Nephron (organoid): ENCODE measurements around the gene SLC6A6.

Experiments
- H3K27ac Mint-ChIP-seq, 3 experiments: 2 replicates each; pipeline ENCODE4 v1.8.0; 2020; ENCODE audit warnings: mixed read lengths in 3 of 3, mild to moderate bottlenecking in 2 of 3, moderate library complexity in 1 of 3
- H3K27me3 Mint-ChIP-seq: 2 replicates; pipeline ENCODE4 v1.8.0; 2021; ENCODE audit warnings: low read depth, mild to moderate bottlenecking, moderate library complexity, mixed read lengths
- H3K36me3 Mint-ChIP-seq: 2 replicates; pipeline ENCODE4 v1.8.0; 2020; ENCODE audit warnings: low read depth, mixed read lengths
- H3K4me1 Mint-ChIP-seq: 2 replicates; pipeline ENCODE4 v1.8.0; 2020; ENCODE audit warnings: mixed read lengths
- H3K4me3 Mint-ChIP-seq, 3 experiments: 2 replicates each; pipeline ENCODE4 v1.8.0; 2020; ENCODE audit warnings: mild to moderate bottlenecking in 3 of 3, mixed read lengths in 3 of 3, moderate library complexity in 2 of 3
- H3K9me3 Mint-ChIP-seq: 2 replicates; pipeline ENCODE4 v1.8.0; 2020; ENCODE audit warnings: mixed read lengths
- CTCF ChIP-seq, 3 experiments: fragments of 200-600 bp; sonication (generic); IDR thresholded peaks; one replicate each; pipeline ENCODE4 v1.5.0; 2021; ENCODE audit warnings: antibody characterized with exemption in 3 of 3; ENCODE audit not compliant: unreplicated experiment in 3 of 3

SLC6A6 gene

GRCh38 chr3:14397046-14397445, 5.4 kb upstream of the SLC6A6 start:
- Mint-ChIP-seq H3K27me3 (peaks cover 33% of the 10 kb centered on the region), H3K9me3 (no peaks in the 10 kb centered on the region)

GRCh38 chr3:14397531-14397930, 4.9 kb upstream of the SLC6A6 start:
- Mint-ChIP-seq H3K9me3 (no peaks in the 10 kb centered on the region), H3K27ac (peak overlapping the region in 2 of 3 experiments; percentile 14 to 30), H3K36me3 (no peaks in the 10 kb centered on the region), H3K4me1 (peaks cover 23% of the 10 kb centered on the region), H3K4me3 (no peak overlapping the region), H3K27me3 (peaks cover 36% of the 10 kb centered on the region)
- TF ChIP-seq CTCF (IDR thresholded peaks at IDR 0.05; ENCODE audit: unreplicated experiment in 3 of 3), result no peak

More at GRCh38 chr3:14397046-14397445, 5.4 kb upstream of the SLC6A6 start:
- H3K36me3 Mint-ChIP-seq, result no peaks in the 10 kb centered on the region
- peaks cover 23% of the 10 kb centered on the region for H3K4me1 Mint-ChIP-seq
- peak overlapping the region in 2 of 3 experiments; percentile 14 to 30 for H3K27ac Mint-ChIP-seq
- no peak overlapping the region for H3K4me3 Mint-ChIP-seq
- TF ChIP-seq CTCF (IDR thresholded peaks at IDR 0.05; ENCODE audit: unreplicated experiment in 3 of 3), result no peak

- peaks cover 21% of the 10 kb centered on the region for H3K4me1 Mint-ChIP-seq
- no peaks in the 10 kb centered on the region for H3K9me3 Mint-ChIP-seq
- no peak for TF ChIP-seq CTCF (IDR thresholded peaks at IDR 0.05; ENCODE audit: unreplicated experiment in 3 of 3)
- H3K4me3 Mint-ChIP-seq, result peak overlapping the region in 2 of 3 experiments; percentile 9 to 15
- no peaks in the 10 kb centered on the region for H3K36me3 Mint-ChIP-seq
- H3K27me3 Mint-ChIP-seq, result peaks cover 36% of the 10 kb centered on the region
- H3K27ac Mint-ChIP-seq, result peak overlapping the region in 2 of 3 experiments; percentile 30 to 42
Measured at GRCh38 chr3:14397940-14398796, 4.2 kb upstream of the SLC6A6 start.

- Mint-ChIP-seq H3K9me3 (no peaks in the 10 kb centered on the region), H3K36me3 (no peaks in the 10 kb centered on the region), H3K27me3 (peaks cover 36% of the 10 kb centered on the region), H3K4me3 (peak overlapping the region in 2 of 3 experiments; percentile 9 to 15), H3K4me1 (peaks cover 19% of the 10 kb centered on the region), H3K27ac (peak overlapping the region in 1 of 3 experiments; percentile 42)
- TF ChIP-seq CTCF (IDR thresholded peaks at IDR 0.05; ENCODE audit: unreplicated experiment in 3 of 3), result no peak
Measured at GRCh38 chr3:14398797-14399106, 3.7 kb upstream of the SLC6A6 start.

- Mint-ChIP-seq H3K4me1 (peaks cover 37% of the 10 kb centered on the region), H3K4me3 (peak overlapping the region; percentile 91 to 94 (median 93)), H3K27ac (peak overlapping the region; percentile 81 to 94 (median 90)), H3K27me3 (peaks cover 41% of the 10 kb centered on the region), H3K36me3 (peaks cover 4% of the 10 kb centered on the region), H3K9me3 (no peaks in the 10 kb centered on the region)
- peak in 1 of 3 experiments; percentile 40 for TF ChIP-seq CTCF (IDR thresholded peaks at IDR 0.05; ENCODE audit: unreplicated experiment in 3 of 3)
Measured at GRCh38 chr3:14401692-14402303, 608 bp upstream of the SLC6A6 start.
